Suprapubic skin (tissue), 3 donors: ENCODE data around the gene CHTF18.

ENCODE experiments used
- CTCF ChIP-seq, 2 donors: fragments of 200-600 bp in 1 of 2; fragments of 450-650 bp in 1 of 2; sonication (generic) in 1 of 2; IDR thresholded peaks; one replicate each; pipeline ENCODE4 v1.5.1; 2016 to 2019; ENCODE audit warnings: antibody characterized with exemption in 2 of 2, mild to moderate bottlenecking in 1 of 2, moderate library complexity in 1 of 2
- POLR2A ChIP-seq, 2 donors: fragments of 450-650 bp; IDR thresholded peaks; one replicate each; pipeline ENCODE4 v1.6.1; 2017; ENCODE audit warnings: antibody characterized with exemption in 2 of 2, mild to moderate bottlenecking in 2 of 2, moderate library complexity in 2 of 2

- TF ChIP-seq CTCF (IDR thresholded peaks at IDR 0.05) (no peak), POLR2A (IDR thresholded peaks at IDR 0.05) (no peak)
These were observed 56.4 kb downstream of the CHTF18 start for GRCh38 chr16:844638-845350.
